NCI-H526 (cell line): ENCODE data around the gene MED29.

ENCODE experiments used
- DNase-seq, 2 experiments: peaks; one replicate each; lab custom pipeline; 2025; lab: John Stamatoyannopoulos, UW

Gene MED29

DNA sequence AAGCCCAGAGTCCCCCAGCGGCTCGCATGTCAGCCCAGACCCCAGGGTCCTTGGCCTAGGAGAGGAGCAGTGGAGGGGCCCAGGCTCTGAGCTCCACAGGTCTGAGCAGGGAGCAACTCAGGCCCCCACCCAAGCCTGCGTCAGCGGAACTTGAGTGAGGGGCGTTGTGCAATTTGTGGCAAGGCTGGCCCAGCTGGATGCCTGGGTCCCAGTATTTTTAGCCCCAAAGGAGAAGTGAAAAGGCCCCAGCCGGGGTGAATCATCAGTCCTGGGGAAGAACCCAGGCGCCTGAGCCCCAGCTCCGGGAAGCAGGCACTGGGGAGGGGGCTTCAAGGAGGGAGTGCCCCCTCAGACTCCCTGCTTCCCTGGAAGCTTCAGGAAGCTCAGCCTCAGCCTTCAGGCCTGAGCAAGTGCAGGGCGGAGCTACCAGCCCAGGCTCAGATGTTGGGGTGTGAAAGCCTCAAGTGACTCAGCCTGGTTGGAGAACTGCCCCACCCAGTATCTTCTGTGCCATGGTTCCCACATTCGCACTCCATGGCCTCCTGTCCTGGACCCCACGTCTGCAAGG, 7.2 kb downstream of the MED29 start:
- no peak for DNase-seq

GRCh38 chr19:39399668-39400050, 8.5 kb downstream of the MED29 start:
- DNase-seq: no peak

- no peak for DNase-seq
Observed at GRCh38 chr19:39400061-39400460, 8.9 kb downstream of the MED29 start.

GRCh38 chr19:39401070-39401548, 9.9 kb downstream of the MED29 start:
- DNase-seq: no peak

DNA sequence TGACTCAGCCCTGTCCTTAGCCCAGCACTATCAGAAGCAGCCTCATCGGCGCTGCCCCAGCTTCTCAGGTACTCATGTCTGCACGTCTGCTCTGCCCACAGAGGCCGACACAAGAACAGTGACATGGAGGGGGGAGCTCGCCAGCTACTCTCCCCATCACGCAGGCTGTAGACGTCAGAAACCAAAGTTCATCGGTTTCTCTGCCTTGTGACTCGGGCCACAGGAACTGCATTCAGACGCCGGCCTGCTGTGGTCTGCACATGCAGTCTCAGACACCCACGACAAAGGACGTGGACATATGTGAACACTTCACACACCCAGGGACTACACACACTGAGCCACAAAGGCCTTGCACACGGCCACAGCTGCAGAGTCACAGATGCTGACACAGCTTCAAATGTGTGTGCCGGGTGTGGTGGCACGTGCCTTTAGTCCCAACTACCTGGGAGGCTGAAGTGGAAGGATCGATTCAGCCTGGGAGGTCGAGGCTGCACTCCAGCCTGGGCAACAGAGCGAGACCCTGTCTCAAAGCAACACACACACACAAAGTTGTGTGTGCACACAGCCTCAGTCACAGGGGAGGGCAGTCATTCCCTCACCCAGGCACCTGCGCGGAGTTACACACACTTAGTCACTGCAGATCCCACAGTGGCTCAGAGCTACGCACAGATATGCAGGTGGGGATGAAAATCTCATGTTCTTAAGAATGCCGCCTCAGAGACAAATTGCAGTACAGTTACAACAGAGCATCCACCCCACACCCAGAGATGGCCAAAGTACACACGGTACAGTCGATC, 10.6 kb downstream of the MED29 start:
- DNase-seq: peak in 1 of 2 experiments; percentile 26

GRCh38 chr19:39402346-39403300, 11.4 kb downstream of the MED29 start:
- peak; percentile 56 to 81 for DNase-seq

DNA sequence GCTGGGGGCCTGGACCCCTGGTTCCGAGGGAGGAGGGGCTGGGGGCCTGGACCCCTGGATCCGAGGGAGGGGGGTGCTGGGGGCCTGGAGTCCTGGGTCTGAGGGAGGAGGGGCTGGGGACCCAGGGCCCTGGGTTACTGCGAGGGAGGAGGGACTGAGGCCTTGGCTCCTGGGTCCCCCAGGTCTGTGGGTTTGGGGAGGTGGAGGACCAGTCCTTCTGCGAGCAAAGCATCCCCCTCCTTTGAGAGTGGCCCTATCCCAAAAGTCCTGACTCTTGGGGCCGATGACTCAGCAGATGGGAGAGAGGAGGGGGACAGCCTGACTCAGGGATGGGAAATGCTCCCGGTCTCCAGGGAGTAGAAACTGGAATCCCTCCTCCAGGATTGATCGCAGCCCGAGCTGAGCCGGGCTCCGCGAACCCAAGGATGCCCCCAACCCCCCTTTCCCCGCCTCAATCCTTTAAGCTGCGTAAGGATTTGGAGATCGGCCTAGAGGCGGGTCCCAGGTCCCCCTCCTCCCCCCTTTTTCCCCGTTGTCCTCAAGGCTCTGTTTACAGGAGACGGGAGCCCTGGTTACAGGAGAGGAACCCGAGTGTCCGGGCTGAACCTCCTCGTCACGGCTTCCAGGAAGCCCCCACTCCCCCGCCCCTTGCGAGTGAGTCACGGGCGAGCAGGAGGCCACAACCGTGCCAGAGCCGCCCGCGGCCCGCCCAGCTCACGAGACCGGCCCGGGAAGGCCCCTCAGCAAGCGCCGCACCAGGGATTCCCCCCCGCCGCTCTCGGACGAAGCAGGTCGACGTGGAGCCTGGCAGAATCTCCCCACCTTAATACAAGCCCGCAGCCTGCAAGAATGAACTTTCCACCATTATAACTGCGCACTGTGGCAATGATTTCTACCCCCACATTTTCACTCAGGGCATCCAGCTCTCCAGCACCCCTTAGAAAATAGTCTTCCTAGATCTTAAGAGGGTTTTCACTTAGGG, 12.4 kb downstream of the MED29 start:
- DNase-seq: peak in 1 of 2 experiments; percentile 69

GRCh38 chr19:39405261-39405957, 14.2 kb downstream of the MED29 start:
- peak in 1 of 2 experiments; percentile 25 for DNase-seq

- DNase-seq: no peak
Observed at GRCh38 chr19:39405958-39406655, 14.9 kb downstream of the MED29 start.

DNA sequence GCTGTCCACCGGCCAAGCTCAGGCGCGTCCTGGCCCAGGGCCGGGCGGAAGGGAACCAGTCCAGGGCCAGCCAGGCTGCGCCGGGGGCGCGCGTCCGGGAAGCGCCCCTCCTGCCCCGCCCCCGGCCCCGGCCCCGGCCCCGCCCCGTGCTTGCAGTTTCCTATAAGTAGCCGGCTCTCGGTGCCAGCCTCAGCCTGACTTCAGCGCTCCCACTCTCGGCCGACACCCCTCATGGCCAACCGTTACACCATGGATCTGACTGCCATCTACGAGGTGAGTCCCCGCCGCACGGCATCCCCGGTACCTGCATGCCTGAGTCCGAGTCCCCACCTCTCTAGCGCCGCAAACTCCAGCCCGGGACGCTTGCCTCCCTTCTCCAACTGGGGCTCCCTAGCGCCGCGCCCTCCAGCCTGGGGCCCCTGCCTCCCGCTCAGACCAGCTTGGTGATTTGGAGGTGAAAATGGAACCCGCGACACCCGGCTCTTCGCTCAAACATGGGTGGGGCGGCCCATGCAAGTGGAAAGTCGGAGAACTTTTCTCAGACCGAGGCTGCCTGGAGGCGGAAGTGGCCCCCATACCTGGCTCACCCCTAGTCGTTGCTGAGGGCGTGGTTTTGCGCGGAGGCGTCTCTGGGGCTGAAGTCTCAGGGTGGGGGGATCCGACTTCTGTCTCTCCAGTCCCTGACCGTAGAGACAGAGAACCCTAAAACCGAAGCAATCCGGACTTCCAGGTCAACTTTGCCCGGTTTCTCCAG, 15.7 kb downstream of the MED29 start, which contains the start of gene ZFP36:
Gene ZFP36, plus strand, starts transcription at position 192 of the 754 bp plus-strand sequence. Its CDS starts 58 bp downstream, at position 250.
- DNase-seq: peak; percentile 63 to 91

- no peak for DNase-seq
Observed at GRCh38 chr19:39407410-39407659, 16.2 kb downstream of the MED29 start.

DNA sequence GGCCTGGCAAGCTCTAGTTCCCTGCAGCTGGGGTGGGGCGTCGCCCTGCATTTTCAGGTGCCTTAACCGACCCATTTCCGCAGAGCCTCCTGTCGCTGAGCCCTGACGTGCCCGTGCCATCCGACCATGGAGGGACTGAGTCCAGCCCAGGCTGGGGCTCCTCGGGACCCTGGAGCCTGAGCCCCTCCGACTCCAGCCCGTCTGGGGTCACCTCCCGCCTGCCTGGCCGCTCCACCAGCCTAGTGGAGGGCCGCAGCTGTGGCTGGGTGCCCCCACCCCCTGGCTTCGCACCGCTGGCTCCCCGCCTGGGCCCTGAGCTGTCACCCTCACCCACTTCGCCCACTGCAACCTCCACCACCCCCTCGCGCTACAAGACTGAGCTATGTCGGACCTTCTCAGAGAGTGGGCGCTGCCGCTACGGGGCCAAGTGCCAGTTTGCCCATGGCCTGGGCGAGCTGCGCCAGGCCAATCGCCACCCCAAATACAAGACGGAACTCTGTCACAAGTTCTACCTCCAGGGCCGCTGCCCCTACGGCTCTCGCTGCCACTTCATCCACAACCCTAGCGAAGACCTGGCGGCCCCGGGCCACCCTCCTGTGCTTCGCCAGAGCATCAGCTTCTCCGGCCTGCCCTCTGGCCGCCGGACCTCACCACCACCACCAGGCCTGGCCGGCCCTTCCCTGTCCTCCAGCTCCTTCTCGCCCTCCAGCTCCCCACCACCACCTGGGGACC, 16.6 kb downstream of the MED29 start:
- peak in 1 of 2 experiments; percentile 53 for DNase-seq

GRCh38 chr19:39408392-39409207, 17.4 kb downstream of the MED29 start:
- DNase-seq: peak; percentile 43 to 45

DNA sequence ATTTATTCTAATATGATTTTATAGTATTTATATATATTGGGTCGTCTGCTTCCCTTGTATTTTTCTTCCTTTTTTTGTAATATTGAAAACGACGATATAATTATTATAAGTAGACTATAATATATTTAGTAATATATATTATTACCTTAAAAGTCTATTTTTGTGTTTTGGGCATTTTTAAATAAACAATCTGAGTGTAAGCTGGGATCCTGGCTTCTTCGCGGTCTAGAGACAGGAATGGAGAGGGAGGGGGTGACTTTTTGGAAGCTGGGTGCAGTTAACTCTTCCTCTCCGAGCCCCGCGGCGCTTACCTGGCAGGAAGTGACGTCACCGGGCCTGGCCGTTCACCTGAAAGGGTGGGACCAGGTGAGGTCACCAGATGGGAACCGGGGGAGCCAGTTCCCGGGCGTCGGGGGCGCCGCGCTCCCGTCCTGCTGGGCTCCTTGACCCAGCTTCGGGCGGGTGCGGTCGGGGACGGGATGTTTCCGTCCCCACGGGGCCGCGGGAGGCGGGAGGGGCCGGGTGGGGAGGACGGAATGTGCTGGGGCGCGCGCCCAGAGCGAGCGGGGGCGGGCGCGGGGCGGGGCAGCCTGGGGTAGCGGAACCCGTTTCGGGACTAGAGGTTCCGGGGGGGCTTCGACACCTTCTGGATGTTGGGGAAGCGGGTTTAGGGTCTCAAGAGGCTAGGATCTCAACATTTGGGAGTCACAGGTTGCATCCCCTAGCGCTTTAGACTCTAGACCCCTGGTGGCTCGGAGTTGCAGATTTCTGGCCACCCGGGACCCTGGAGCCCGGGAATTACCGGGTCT, 18.2 kb downstream of the MED29 start:
- DNase-seq: peak; percentile 89 to 98

- DNase-seq: peak in 1 of 2 experiments; percentile 68
Observed at GRCh38 chr19:39410017-39410830, 19.0 kb downstream of the MED29 start.

GRCh38 chr19:39410831-39411080, 19.6 kb downstream of the MED29 start:
- no peak for DNase-seq
